Measurements from ENCODE around the gene NFIA. TPM values are rescaled to one million over a fixed set of nuclear protein-coding genes. Genes with fewer than 3 reads are reported as not detected.

NFIA gene
- total and polyA plus RNA-seq, 4 experiments from 2014 or later: 5.1 to 7.3 (median 6.7) TPM

DNA sequence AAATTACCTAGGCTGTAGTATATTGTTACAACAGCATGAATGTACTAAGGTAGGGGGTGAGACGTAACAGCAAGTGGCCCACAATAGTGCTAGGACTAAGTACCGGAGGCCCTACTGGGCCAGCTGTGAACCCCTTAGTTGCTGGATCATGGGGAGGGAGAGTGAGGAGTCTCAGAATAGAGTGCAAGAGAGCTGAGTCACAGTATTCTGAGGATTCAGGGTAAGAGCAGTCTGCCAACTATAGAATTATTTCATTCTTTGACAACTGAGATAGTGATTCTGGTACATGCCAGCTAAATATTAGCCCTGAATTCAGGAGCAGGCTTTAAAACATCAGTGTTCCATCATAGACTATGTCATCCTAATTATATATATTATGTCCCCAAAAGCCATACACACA, 423.9 kb downstream of the NFIA start:
- Mint-ChIP-seq H3K4me1 (peaks cover 0 to 3% (median 0%) of the 10 kb centered on the region in 4 donors), H3K27ac (no peak overlapping the region), H3K36me3 (no peaks in the 10 kb centered on the region), H3K9me3 (peaks cover 0 to 5% (median 0%) of the 10 kb centered on the region in 8 donors), H3K27me3 (peaks cover 4 to 12% of the 10 kb centered on the region in 2 donors), H3K4me3 (no peak overlapping the region)
- Histone ChIP-seq H3K4me1 (ENCODE audit: insufficient read depth, low read length) (no peaks in the 10 kb centered on the region), H3K27ac (ENCODE audit: low read depth, low read length) (no peak overlapping the region), H3K9me3 (ENCODE audit: control insufficient read depth in 1 of 2, low read length in 2 of 2) (no peaks in the 10 kb centered on the region), H3K4me3 (ENCODE audit: low read length in 2 of 2) (no peak overlapping the region), H3K36me3 (ENCODE audit: insufficient read depth, low read length) (no peaks in the 10 kb centered on the region), H3K27me3 (ENCODE audit: insufficient read depth, low read length) (no peaks in the 10 kb centered on the region)
- CTCF ChIA-PET (ENCODE audit: partially characterized antibody): no interaction called here
- no peak for DNase-seq
- intact Hi-C loops (cut with micrococcal nuclease): no loop called here
- POLR2A ChIA-PET (ENCODE audit: partially characterized antibody): no interaction called here

DNA sequence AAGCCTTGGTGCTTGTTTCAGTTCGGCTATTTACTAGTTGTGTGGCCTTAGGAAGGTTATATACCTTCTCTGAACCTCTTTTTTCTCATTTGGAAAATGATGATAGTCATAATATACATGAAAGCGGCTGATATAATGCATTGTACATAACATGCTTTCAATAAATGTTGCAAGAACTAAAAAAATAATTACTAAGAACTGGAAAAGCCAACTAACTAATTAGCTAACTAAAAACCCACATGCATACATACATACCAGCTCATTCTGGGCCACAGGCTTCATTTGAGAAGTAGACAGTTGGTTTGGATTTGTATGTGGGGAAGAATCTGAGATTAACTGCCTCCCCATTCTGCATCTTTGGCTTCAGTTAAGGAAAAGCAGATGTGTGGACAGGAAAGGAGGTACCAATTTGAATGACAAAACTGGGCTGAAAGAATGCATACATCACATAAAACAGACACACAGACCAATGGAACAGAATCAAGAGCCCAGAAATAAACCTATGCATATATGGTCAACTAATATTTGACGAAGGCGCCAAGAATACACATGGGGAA, 424.7 kb downstream of the NFIA start:
- ChIA-PET CTCF (ENCODE audit: partially characterized antibody) (no interaction called here), POLR2A (ENCODE audit: partially characterized antibody) (no interaction called here)
- Mint-ChIP-seq H3K27me3 (peaks cover 4 to 12% of the 10 kb centered on the region in 2 donors), H3K4me1 (peaks cover 0 to 3% (median 0%) of the 10 kb centered on the region in 4 donors), H3K4me3 (no peak overlapping the region), H3K36me3 (no peaks in the 10 kb centered on the region), H3K27ac (no peak overlapping the region), H3K9me3 (peaks cover 0 to 5% (median 0%) of the 10 kb centered on the region in 8 donors)
- no peaks in the 10 kb centered on the region for H3K4me1 ChIP-seq (ENCODE audit: insufficient read depth, low read length)
- H3K27ac ChIP-seq (ENCODE audit: low read depth, low read length): no peak overlapping the region
- intact Hi-C loops (cut with micrococcal nuclease): no loop called here
- H3K27me3 ChIP-seq (ENCODE audit: insufficient read depth, low read length): no peaks in the 10 kb centered on the region
- H3K9me3 ChIP-seq (ENCODE audit: control insufficient read depth in 1 of 2, low read length in 2 of 2): no peaks in the 10 kb centered on the region
- H3K4me3 ChIP-seq (ENCODE audit: low read length in 2 of 2): no peak overlapping the region
- DNase-seq: no peak
- H3K36me3 ChIP-seq (ENCODE audit: insufficient read depth, low read length): no peaks in the 10 kb centered on the region

Measured in CD4-positive, alpha-beta memory T cell (primary cell).